Measurements from ENCODE around the gene ZNF333.
"Not testable (repeated sequence)": the region's sequence is repeated elsewhere in the genome, so short reads cannot be mapped to it uniquely, and the experiment has no call there.

Gene ZNF333

DNA sequence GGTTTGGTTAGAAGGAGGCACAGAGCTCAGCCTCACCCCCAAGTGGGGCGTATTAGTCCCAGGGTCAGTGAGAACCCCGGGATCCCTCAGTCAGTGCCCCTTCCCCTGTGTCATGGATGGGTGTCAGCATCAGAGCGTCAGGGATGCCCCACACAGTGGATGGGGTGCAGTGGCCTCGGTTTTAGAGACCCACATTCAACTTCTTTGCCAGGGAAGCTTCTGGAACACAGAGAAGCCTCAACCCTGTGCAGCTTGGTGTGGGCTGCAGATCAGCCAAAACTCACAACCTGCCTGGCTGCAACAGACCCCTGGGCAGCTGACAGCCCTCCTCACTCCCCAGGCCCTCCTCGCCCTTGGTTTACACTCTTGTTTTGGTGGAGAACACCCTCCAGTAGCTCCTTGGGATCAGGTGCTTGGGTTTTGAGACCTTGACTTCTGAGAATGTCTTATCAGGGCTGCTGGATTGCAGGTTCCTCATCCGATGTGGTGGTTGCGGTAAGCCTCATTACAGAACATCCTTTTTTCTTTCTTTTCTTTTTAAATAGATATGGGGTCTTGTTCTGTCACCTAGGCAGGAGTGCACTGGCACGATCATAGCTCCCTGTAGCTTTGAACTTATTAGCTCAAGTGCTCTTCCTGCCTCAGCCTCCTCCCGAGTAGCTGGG lies 11.0 kb downstream of the ZNF333 start:
- DNase-seq, result no peak

DNA sequence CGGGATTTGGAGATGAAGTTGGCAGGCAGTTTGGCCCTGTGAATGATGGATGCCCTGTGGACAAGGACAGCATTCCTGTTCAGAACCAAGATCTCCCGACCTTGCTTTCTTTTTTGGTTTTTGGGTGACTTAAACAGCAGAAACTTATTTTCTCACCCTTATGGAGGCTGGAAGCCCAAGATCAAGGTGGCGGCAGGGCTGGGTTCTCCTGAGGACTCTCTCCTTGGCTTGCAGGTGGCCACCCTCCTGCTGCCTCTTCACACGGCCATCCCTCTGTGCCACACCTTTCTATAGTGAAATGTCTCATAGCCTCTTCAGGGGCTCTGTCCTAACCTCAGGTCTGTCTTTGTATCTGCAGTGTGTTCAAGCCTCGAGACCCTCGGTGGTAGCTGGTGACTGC lies 14.0 kb downstream of the ZNF333 start:
- no peak for DNase-seq

DNA sequence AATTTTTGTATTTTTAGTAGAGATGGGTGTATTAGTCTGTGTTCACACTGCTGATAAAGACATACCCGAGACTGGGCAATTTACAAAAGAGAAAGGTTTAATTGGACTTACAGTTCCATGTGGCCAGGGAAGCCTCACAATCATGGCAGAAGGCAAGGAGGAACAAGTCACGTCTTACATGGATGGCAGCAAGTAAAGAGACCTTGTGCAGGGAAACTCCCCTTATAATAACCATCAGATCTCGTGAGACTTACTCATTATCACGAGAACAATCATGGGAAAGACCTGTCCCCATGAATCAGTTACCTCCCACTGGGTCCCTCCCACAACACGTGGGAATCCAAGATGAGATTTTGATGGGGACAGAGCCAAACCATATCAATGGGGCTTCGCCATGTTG lies 14.6 kb downstream of the ZNF333 start:
- no peak for DNase-seq

DNA sequence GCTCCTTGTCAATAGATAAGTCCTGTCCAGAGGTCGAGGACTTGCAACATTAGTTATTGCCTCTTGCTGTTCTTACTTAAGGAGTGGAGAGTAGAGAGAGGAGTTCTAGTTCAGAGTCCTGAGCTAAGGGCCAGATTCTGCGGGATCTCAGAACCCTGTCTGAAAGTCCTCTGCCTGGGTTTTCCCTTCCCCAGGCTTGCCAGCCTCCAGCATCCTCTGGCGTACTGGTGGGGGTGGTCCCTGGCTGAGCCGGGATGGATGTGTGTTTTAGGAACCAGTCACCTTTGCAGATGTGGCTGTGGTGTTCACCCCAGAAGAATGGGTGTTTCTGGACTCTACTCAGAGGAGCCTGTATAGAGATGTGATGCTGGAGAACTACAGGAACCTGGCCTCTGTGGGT lies 26.0 kb downstream of the ZNF333 start:
- no peak for DNase-seq

DNA sequence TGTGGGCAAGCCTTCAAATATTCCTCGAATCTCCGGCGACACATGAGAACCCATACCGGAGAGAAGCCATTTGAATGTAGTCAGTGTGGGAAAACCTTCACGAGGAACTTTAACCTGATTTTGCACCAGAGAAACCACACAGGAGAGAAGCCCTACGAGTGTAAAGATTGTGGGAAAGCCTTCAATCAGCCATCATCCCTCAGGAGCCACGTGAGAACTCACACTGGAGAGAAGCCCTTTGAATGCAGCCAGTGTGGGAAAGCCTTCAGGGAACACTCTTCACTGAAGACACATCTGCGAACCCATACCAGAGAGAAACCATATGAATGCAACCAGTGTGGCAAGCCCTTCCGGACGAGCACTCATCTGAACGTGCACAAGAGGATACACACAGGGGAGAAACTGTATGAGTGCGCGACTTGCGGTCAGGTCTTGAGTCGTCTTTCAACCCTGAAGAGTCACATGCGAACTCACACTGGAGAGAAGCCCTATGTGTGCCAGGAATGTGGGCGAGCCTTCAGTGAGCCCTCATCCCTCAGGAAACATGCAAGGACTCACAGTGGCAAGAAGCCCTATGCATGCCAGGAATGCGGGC lies 28.8 kb downstream of the ZNF333 start:
- no peak for DNase-seq

DNA sequence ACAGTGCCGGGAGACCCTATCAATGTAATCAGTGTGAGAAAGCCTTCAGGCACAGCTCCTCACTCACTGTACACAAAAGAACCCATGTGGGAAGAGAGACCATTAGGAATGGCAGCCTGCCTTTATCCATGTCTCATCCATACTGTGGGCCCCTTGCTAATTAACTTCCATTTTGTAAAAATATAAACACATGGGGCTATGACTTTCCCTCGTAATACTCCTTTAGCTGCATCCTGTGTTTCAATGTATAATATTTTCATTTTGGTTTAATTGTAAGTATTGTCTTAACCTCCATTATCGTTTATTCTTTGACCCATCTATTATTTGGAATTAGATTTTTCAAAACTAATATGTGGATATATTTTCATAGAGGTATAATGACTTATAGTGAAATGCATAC lies 29.3 kb downstream of the ZNF333 start:
- no peak for DNase-seq

DNA sequence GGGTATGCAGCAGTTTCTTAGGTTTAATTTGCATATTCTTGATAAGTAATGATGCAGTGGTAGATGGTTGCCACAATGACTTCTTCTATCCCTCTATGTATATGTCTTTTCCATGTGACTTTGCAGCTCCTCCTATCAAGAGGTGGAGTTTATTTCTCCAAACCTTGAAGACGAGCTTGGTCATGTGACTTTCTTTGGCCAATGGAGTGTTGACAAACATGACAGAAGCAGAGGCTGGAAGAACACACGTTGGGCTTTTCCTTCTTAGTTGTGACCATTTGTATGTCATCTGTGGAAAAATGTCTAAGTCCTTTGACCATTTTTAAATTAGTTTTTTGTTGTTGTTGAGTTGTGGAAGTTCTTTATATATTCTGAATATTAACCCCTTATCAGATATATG lies 32.3 kb downstream of the ZNF333 start:
- DNase-seq, result no peak

DNA sequence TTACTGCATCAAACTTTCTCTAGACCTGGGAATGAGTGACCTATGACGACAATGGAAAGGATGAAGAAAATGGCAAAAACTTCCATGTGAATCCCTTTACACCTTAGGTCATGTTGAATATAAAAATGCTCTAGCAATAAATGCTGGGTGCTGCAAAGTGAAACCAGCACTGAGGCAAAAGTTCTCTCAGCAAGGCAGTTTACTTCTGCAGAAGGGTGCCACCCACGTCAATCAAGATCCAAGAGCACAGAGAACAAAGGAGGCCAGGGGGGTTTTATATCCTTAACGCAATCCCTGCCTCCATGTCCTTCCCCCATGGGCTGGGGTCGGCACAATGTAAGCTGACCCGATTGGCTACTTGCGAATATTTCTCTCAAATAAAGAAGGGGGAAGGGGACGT lies 38.7 kb downstream of the ZNF333 start:
- no peak for DNase-seq

DNA sequence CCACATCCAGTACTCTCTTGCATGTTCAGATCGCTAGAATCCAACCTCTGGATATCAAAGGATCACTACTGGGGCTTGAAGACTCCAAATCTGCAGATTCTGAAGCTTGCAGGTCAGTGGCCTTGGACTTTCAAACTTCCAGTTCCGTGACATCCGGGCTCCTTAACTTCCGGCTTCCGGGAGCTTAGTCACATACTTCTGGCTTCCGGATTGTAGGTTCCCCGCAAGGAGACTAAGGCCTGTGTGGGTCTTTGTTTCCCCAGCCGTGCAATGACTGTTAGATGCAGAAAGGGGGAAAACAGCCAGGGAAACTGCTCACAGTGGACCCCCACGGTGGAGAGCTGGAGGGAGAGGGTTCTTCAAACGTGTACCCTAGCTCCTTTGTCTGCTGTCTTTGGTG lies 41.4 kb downstream of the ZNF333 start:
- DNase-seq, result no peak

DNA sequence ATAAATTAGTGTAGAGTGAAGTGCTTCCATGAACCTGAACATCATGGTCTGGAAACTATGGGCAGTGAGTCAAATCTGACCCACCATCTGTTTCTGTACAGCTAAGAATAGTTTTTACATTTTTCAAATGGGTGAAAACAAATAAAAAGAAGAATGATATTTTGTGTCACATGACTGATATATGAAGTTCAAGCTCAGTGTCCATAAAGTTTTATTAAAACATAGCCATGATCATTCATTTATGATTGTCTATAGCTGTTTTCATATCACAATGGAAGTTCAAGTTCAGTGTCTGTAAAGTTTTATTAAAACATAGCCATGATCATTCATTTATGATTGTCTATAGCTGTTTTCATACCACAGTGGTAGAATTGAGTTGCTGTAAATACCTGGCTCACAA lies 42.7 kb downstream of the ZNF333 start:
- no peak for DNase-seq

DNA sequence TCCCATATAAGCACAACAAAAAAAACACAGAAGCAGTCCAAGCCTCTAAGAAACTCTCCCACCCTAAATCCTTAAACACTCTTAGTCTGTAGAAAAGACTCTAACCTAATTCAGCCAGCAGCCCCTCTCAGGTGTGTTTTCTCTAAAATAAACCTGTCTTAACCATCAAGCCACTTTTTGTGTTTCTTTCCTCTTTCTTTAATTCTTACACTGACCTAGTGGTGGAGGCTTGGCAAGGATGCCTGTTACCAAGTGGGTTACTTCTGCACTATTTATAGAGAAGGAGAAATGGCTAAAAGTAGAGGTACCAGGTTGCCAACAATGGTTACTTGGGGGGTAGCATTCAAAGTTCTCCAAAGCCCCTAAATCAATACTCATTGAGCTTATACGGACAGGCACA lies 43.7 kb downstream of the ZNF333 start:
- DNase-seq, result no peak

DNA sequence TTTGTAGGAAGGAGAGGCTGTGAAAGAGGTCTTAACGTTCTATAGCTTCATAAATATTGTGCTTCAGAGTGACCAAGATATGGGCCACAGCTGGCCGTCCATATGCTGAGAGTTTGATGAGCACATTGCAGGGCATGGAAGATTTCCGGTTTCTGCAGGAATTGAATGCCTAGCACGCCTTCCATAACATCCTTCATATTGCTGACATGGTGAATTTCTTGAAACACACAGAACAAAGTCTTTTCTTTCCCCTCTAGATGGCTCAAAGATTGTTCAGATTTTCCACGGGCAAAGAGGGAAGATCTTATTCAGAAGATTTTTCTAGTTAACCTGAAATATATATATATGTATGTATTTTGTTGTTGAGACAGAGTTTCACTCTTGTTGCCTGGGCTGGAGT lies 46.1 kb downstream of the ZNF333 start:
- no peak for DNase-seq

DNA sequence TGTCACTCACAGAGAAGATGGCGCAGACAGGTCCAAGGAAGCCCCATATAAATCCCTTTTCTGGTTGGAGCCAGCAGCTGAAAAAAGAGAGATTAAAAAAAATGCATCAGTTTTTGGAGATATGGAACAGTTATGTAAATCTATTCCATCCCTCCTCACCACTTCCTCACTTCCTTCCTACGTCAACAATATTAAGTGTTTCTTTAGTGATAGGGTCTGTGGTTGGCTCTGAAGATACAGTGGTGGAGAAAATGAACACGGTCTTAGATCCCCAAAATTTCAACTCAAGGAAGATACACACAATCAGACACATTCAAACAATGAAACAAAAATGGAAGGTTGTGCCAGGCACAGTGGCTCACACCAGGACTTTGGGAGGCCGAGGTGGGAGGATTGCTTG lies 57.0 kb downstream of the ZNF333 start:
- DNase-seq, result no peak

DNA sequence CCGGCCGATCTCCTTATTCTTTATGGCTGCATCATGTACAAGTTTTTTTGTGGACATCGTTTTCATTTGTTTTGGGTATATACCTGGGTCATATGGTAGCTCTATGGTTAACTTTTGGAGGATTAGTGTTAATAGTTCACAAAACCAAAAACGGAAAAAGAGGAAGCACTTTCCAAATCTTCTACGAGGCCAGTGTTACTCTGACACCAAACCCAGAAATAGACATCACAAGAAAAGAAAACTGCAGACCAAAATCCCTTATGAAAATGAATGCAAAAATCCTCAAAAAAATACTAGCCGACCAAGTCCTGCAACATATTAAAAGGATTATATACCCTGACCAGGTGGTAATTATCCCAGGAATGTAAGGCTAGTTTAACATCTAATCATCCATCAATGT lies 58.8 kb downstream of the ZNF333 start:
- DNase-seq, result no peak

DNA sequence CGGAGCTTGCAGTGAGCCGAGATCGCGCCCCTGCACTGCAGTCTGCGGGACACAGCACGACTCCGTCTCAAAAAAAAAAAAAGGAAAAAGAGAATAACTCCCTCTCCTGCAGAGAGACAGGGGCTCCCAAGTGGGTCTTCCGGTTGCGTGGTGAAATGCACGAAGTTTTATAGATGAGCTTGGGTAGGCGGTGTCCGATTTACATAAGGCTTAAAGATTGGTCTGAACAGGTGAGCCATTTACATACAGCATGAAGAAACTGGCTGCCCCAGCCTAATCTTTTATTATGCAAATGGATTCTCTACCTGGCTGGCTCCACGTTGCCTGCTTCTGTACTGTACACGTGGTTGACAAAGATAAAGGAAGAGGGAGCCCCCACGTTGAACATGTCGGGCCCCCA lies 69.0 kb downstream of the ZNF333 start:
- DNase-seq, result no peak

DNA sequence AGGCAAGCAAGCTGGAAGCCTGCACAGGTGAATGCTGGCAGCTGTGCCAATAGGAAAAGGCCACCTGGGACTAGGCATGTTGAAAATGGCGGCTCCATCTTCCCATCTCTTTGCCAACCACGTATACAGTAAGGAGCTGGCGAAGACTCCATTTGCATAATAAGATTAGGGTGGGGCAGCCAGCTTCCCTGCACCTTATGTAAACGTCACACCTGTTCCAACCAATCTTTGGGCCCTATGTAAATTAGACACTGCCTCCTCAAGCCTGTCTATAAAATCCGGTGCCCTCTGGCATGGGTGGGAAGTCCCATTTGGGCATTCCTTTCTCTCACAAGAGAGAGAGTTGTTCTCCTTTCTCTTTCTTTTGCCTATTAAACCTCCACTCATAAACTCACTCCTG lies 71.8 kb downstream of the ZNF333 start:
- DNase-seq, result no peak

DNA sequence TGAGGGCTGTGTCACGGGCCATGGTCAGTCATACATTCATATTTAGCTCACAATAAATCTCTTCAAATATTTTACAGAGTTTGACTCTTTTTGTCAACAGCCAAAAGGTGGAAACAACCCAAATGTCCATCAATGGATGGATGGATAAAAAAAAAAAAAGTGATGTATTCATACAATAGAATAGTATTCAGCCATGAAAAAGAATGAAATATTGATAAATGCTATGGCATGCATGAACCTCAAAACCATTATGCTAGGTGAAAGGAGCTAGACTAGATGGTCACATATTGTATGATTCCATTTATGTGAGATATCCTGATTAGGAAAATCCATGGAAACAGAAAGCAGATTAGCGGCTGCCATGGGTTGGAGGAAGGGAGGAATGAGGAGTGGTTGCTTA lies 72.3 kb downstream of the ZNF333 start:
- DNase-seq, result no peak

DNA sequence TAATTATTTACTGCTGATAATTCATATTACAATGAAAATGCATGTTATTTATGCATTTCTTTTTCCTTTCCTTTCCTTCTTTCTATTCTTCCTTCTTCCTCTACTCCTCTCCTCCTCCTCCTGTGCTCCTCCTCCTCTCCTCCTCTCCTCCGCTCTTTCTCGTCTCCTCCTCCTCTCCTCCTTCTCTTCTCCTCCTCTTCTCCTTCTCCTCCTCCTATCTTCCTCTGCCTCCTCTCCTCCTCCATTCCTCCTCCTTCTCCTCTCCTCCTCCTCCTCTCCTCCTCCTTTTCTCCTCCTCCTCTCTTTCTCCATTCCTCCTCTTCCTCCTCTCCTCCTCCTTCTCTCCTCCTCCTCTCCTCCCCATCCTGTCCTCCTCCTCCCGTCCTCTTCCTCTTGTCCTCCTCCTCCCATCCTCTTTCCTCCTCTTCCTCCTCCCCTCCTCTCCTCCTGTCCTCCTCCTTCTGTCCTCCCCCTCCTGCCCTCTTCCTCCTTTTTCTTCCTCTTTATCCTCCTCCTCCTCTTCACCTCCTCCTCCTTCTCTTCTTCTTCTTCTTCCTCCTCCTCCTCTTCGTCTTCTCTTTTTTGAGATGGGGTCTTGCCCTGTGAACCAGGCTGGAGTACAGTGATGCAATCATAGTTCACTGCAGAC lies 73.8 kb downstream of the ZNF333 start:
- no peak for DNase-seq

DNA sequence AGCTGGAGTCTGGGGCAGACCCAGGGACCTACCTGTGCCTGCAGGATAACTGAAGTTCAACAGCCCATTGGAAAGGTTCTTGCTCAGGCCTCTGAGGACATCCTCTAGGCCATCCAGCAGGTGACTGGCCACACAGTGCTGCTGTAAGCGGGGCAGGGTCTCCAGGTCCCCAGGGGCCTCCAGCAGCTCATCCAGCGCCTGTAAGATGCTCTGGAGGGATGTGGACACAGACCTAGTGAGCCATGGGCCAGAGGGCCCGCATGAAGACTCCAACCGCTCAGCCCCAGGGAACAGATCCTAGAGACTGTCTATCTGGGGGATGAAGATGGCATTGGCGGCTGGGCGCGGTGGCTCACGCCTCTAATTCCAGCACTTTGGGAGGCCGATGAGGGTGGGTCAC lies 74.6 kb downstream of the ZNF333 start:
- DNase-seq, result no peak

DNA sequence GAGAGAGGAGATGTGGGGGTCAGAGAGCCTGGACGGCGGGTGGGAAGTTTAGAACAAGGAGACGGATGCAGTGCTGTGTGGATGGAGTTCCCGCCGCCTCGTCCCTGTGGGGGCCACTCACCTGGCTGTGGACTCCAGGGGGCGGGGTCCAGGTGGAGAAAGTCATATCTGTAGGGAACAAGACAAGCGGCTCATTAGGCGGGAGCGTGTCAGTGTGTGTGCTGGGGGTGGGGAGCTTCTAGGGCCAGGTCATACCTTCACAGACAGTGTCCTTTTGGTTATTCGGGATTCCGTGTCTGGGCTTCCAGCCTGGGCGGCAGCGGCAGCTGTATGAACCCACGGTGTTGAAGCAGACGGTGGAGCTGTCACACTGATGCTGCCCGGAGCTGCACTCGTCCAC lies 75.6 kb downstream of the ZNF333 start:
- DNase-seq, result not testable (repeated sequence)

DNA sequence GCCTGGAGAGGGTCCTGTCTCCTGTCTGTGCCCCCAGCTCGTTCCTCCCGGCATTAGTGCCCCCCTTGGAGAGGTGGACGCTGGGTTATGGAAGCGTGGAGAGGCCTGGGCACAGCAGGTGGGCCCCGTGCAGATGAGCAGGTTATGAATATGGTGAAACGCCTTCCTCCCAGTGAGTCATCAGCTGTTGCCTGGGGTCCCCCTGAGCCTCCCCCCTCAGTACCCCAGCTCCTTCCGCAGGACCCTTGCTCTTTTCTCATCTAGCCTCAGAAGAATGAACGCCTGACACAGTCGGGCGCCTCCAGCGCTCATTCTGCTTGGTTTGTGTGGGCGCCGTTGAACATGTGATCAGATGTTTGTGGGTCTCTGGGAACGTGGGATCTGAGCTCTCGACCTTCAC lies 76.0 kb downstream of the ZNF333 start:
- not testable (repeated sequence) for DNase-seq

DNA sequence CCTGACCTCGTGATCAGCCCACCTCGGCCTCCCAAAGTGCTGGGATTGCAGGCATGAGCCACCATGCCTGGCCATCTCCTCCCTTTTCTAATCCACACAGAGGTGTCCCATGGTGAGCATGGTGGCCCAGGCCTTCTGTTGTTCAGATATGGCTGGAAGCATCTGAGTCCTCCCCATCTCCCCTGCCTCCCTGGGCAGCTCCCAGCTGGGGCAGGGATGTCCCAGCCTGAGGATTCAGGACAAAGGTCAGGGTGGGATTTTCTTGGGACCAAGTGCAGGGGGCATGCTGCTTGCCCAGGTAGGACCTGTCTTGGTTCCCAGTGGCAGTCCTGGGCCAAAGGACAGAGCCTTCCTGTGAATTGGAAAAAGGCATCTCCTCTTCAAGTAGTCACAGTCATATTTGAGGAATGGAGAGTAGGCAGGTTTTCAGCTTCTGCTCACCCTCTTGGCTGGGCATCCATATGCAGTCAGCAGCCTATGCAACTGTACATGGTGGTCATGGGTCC lies 77.7 kb downstream of the ZNF333 start:
- DNase-seq, result no peak

DNA sequence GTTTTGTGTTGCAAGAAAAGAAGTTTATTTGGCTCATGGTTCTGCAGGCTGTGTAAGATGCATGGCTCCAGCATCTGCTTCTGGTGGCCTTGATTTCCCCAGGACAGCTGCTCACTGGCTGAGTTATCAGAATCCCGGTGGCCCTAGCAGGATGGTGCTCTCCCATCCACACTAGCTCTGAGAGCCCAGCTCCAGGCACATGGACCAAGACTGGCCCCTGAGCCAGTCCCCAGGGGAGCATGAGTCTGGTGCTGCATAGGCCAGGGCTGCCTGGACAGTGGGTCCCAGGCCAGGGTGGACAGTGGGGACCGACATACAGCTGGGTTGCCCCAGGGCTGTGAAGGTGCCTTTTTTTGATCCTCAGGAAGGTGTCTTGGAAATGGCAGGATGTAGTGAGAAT lies 78.2 kb downstream of the ZNF333 start:
- no peak for DNase-seq

DNA sequence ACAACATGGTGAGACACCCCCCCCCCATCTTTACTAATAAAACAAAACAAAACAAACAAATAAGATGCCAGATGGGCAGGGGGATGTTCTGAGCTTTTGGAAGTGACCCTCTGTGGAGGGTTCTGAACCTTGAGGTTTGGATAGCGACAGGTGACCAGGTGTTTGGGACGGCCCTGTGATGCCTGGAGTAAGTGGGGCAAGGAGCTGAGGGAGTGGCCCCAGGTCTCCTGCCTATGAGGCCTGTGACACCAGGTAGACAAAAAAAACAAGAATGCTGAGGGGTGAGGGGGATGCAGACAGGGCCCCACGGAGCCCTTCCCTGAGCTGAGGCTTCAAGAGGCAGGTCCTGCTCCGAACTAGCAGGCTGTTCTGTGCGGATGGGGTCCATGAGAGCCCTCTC lies 79.4 kb downstream of the ZNF333 start:
- no peak for DNase-seq

DNA sequence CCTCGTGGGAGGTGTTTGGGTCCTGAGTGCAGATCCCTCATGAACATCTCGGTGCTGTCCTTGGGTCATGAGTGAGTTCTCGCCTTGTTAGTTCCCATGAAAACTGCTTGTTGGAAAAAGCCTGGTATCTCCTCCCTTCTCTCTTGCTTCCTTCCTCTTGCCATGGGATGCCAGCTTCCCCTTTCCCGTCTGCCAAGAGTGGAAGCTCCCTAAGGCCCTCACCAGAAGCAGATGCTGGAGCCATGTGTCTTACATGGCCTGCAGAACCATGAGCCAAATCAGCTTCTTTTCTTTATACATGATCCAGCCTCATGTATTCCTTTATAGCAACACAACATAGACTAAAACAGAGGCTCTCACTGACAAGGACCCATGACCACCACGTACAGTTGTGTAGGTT lies 80.3 kb downstream of the ZNF333 start:
- no peak for DNase-seq
